HepG2 (cell line): ENCODE results near the gene GDF11. TPM values are rescaled to one million over a fixed set of nuclear protein-coding genes. Genes with fewer than 3 reads are reported as not detected.

Source experiments
- ATAC-seq: fragments of 200-7000 bp; cut with Tn5 transposase; 3 replicates; pipeline ENCODE4 v1.9.1; 2020; ENCODE audit warnings: mild to moderate bottlenecking, moderate library complexity
- BruUV-seq: library from RNA; stranded (reverse); fragments of 400-500 nt; replicated peaks from 2 replicates; lab custom pipeline; 2021; lab: Mats Ljungman, UMichigan
- CTCF ChIA-PET: fragments of 300-600 bp; formaldehyde crosslinking; extraction: SDS; loops from one replicate; lab custom pipeline; 2021; ENCODE audit warnings: low total read pairs, inconsistent platforms, low intra/inter-chr PET ratio; lab: Yijun Ruan, JAX
- POLR2A ChIA-PET: fragments of 350-600 bp; sonication (Branson Sonifier 250); formaldehyde crosslinking; loops from one replicate; lab custom pipeline; 2020; ENCODE audit warnings: antibody characterized with exemption, inconsistent platforms; lab: Yijun Ruan, JAX
- DNase-seq: peaks from one replicate; pipeline ENCODE4 v3.0.0-alpha.2; 2015; ENCODE audit warnings: low spot score
- FAIRE-seq: peaks from 3 replicates; lab custom pipeline; 2011; peaks lifted over from hg19 to GRCh38; lab: Jason Lieb, UNC
- H2AFZ ChIP-seq: one replicate; pipeline ENCODE4 v1.6.1; 2011; ENCODE audit warnings: low read length, inconsistent platforms
- H3K27ac ChIP-seq: fragments of 300-600 bp; 3 replicates; pipeline ENCODE4 v1.8.0; 2011; ENCODE audit warnings: mixed run types, mild to moderate bottlenecking, mixed read lengths, low read length, inconsistent platforms; ENCODE audit not compliant: insufficient read depth; ENCODE audit errors: extremely low read length
- H3K27me3 ChIP-seq, 2 experiments: fragments of 200-600 bp in 1 of 2; 2 replicates in 1 of 2; 3 replicates in 1 of 2; pipeline versions ENCODE4 v1.6.0 to v1.8.0; 2011; ENCODE audit warnings: low read length in 2 of 2, mild to moderate bottlenecking in 2 of 2, moderate library complexity in 2 of 2, inconsistent platforms in 1 of 2; ENCODE audit not compliant: insufficient read depth in 2 of 2, control insufficient read depth in 1 of 2
- H3K36me3 ChIP-seq, 2 experiments: fragments of 200-600 bp in 1 of 2; replicated peaks in 1 of 2; 2 replicates in 1 of 2; 3 replicates in 1 of 2; pipeline versions ENCODE4 v1.5.1 to v1.8.0; 2011; ENCODE audit warnings: low read length in 2 of 2, inconsistent platforms in 1 of 2; ENCODE audit not compliant: insufficient read depth in 2 of 2, control insufficient read depth in 1 of 2
- H3K4me1 ChIP-seq: 2 replicates; pipeline ENCODE4 v1.5.1; 2012; ENCODE audit warnings: low read length, inconsistent platforms; ENCODE audit not compliant: insufficient read depth
- H3K4me2 ChIP-seq: 2 replicates; pipeline ENCODE4 v1.6.0; 2011; ENCODE audit warnings: low read depth, low read length, inconsistent platforms
- H3K4me3 ChIP-seq, 3 experiments: fragments of 200-600 bp in 1 of 3; sonication (generic), shearing (Covaris generic) in 1 of 3; replicated peaks in 1 of 3; 2 replicates each; pipeline ENCODE4 v1.5.1; 2011 to 2016; ENCODE audit warnings: low read length in 3 of 3, inconsistent platforms in 2 of 3, low read depth in 2 of 3, mild to moderate bottlenecking in 2 of 3, control low read depth in 1 of 3, mixed read lengths in 1 of 3; ENCODE audit not compliant: insufficient read depth in 1 of 3
- H3K79me2 ChIP-seq: one replicate; pipeline ENCODE4 v1.6.1; 2011; ENCODE audit warnings: low read length, inconsistent platforms; ENCODE audit not compliant: insufficient read depth
- H3K9ac ChIP-seq: 2 replicates; pipeline ENCODE4 v1.6.0; 2011; ENCODE audit warnings: mild to moderate bottlenecking, low read depth, low read length, inconsistent platforms; ENCODE audit not compliant: insufficient read depth
- H3K9me3 ChIP-seq: 2 replicates; pipeline ENCODE4 v1.5.1; 2012; ENCODE audit warnings: mild to moderate bottlenecking, low read length
- H4K20me1 ChIP-seq: 2 replicates; pipeline ENCODE4 v1.6.0; 2011; ENCODE audit warnings: inconsistent platforms, mild to moderate bottlenecking, low read length, moderate library complexity; ENCODE audit not compliant: insufficient read depth
- MXD4 ChIP-seq: IDR thresholded peaks from 2 replicates; pipeline ENCODE4 v1.6.1; 2016; ENCODE audit warnings: mild to moderate bottlenecking, missing biosample characterization, missing genetic modification reagents
- SIX4 ChIP-seq: sonication (generic); formaldehyde crosslinking; IDR thresholded peaks from 2 replicates; pipeline ENCODE4 v1.4.0; 2020; ENCODE audit warnings: missing genetic modification reagents
- SMC3 ChIP-seq: IDR thresholded peaks from 2 replicates; pipeline ENCODE4 v1.6.1; 2011; ENCODE audit warnings: low read length, improper control_type of control experiment
- STAG1 ChIP-seq: sonication (generic); formaldehyde crosslinking; IDR thresholded peaks from 2 replicates; pipeline ENCODE4 v1.4.0; 2020; ENCODE audit warnings: missing genetic modification reagents
- TBL1XR1 ChIP-seq: fragments of 150-350 bp; IDR thresholded peaks from 2 replicates; pipeline ENCODE4 v1.6.1; 2014; ENCODE audit warnings: borderline replicate concordance, low read length; ENCODE audit not compliant: partially characterized antibody
- TBX2 ChIP-seq: sonication (generic); formaldehyde crosslinking; IDR thresholded peaks from 2 replicates; pipeline ENCODE4 v1.5.0; 2020; ENCODE audit warnings: missing genetic modification reagents, mild to moderate bottlenecking, borderline replicate concordance
- WGBS: methylation state at CpG from one replicate; pipeline ENCODE4 v1.1.6; 2017; ENCODE audit warnings: low lambda C conversion rate; 5-methylcytosine and 5-hydroxymethylcytosine counted together
- in situ Hi-C: cut with HindIII; loops from 2 replicates; pipeline ENCODE4 v1.10.0; 2017; ENCODE audit warnings: low pct_unique_long_range_greater_than_20kb; ENCODE audit not compliant: extremely low pct_ligation_motif_present
- intact Hi-C: fragments of 100-400 bp; cut with micrococcal nuclease; formaldehyde crosslinking; loops from one replicate; pipeline ENCODE4 v1.10.0; 2022; ENCODE audit not compliant: unreplicated experiment
- polyA plus RNA-seq, 8 experiments: library from polyadenylated mRNA; depleted of rRNA in 3 of 8; stranded (reverse) in 7 of 8; unstranded in 1 of 8; fragments of >200 nt; fragmentation: Illumina TruSeq in 4 of 8; extraction: Trizol in 4 of 8; gene quantifications; 2 replicates each; pipeline versions ENCODE4 v1.2.1 to v1.2.3, GENCODE V29; 2011 to 2016; ENCODE audit warnings: low read depth in 4 of 8, missing spikeins in 1 of 8, mixed read lengths in 1 of 8; ENCODE audit not compliant: insufficient read depth in 1 of 8
- total RNA-seq, 5 experiments: library from RNA; depleted of rRNA; stranded (reverse); fragments of >200 nt; fragmentation: Illumina TruSeq; extraction: Trizol; gene quantifications; 2 replicates each; pipeline ENCODE4 v1.2.3, GENCODE V29; 2016; ENCODE audit warnings: low read depth in 1 of 5
- TF ChIP-seq, protein P1 (sequence below): sonication (generic); formaldehyde crosslinking; IDR thresholded peaks from 2 replicates; pipeline ENCODE4 v1.4.0; 2020; ENCODE audit warnings: missing genetic modification reagents
- TF ChIP-seq, protein P2 (sequence below): sonication (generic); formaldehyde crosslinking; IDR thresholded peaks from 2 replicates; pipeline ENCODE4 v1.5.0; 2020; ENCODE audit warnings: mild to moderate bottlenecking, missing genetic modification reagents, moderate library complexity

Gene GDF11
- total and polyA plus RNA-seq, 2 of the 13 experiments (the other 11 are each of a cell fraction or from before 2014, with no cell fraction given) = 0.63 to 1.5 TPM

DNA sequence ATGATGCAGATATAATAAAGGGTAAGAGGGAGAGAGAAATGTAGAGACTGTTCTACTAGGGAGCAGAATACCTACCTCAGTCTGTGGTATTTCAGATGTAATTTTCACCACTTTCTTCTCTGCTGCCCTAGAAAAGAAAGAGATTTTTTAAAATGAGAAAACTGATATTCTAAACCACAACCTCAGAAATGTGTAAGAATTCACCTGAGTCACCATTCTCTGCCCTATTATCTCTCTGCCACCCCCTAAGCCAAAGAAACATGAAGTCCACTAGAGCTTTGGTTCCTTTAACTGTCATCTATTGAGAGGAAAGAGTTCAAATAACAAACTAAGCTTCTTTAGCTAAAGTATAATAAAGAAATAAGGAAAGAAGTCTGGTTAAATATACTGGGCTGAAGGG is 53.0 kb downstream of the GDF11 start (continued):
- no peak for TF ChIP-seq MXD4 (CRISPR knock-in tag)
- no peak for TF ChIP-seq SIX4 (CRISPR knock-in tag)
- TF ChIP-seq TBL1XR1 = no peak

DNA sequence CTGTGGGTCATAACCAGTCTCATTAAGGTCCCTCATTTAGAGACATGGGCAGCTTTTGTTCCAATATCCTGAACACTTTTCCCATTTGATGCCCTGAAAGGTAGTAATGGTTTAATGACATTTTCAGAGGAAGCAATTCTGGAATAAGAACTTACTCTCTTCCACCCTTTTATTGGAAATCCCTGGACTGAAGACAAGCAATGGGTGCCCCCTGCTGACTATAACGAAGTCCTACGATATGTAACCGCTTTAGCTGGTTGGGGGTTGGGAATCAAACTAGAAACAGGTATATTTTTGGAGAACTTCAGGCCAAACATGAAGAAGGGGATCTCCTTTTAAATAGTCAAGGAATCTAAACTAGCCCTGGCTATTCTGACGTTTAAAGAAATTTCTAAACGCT is 54.1 kb downstream of the GDF11 start:
- no TSS peak for BruUV-seq
- WGBS = 81% methylated on average over 5 of the region's 5 CpGs
- CTCF ChIA-PET = interaction anchor here (2.0 kb wide), 1 partner anchor 58 kb away, joined by 15 read pairs; no protein-coding TSS in a partner anchor
- Histone ChIP-seq H3K4me3 (no peak overlapping the region), H3K27ac (no peak overlapping the region), H4K20me1 (no peaks in the 10 kb centered on the region; the same call in 1 of the 2 replicates), H2AFZ (no peak overlapping the region), H3K9me3 (no peaks in the 10 kb centered on the region), H3K27me3 (no peaks in the 10 kb centered on the region), H3K36me3 (peaks cover 11 to 89% of the 10 kb centered on the region in 2 experiments), H3K9ac (no peak overlapping the region), H3K4me1 (no peaks in the 10 kb centered on the region), H3K79me2 (no peaks in the 10 kb centered on the region), H3K4me2 (no peak overlapping the region)
- FAIRE-seq (peak; percentile 52), DNase-seq (peak; percentile 51), ATAC-seq (peak; percentile 43; the same call in 2 of the 3 replicates)
- POLR2A ChIA-PET = interaction anchor here (1.0 to 1.2 kb wide), 3 partner anchors 21 to 58 kb away, joined by 3 read pairs; partner anchors contain the start of genes DNAJC14, ORMDL2 and SARNP
- in situ Hi-C loops (loop anchor here (5.0 kb wide), 1 partner anchor 60 kb away; no protein-coding TSS in a partner anchor), intact Hi-C loops (loop anchor here (1.0 kb wide), 1 partner anchor 58 kb away; no protein-coding TSS in a partner anchor)
- TF ChIP-seq STAG1 (CRISPR knock-in tag) = peak; percentile 56
- TF ChIP-seq, protein P1, sequence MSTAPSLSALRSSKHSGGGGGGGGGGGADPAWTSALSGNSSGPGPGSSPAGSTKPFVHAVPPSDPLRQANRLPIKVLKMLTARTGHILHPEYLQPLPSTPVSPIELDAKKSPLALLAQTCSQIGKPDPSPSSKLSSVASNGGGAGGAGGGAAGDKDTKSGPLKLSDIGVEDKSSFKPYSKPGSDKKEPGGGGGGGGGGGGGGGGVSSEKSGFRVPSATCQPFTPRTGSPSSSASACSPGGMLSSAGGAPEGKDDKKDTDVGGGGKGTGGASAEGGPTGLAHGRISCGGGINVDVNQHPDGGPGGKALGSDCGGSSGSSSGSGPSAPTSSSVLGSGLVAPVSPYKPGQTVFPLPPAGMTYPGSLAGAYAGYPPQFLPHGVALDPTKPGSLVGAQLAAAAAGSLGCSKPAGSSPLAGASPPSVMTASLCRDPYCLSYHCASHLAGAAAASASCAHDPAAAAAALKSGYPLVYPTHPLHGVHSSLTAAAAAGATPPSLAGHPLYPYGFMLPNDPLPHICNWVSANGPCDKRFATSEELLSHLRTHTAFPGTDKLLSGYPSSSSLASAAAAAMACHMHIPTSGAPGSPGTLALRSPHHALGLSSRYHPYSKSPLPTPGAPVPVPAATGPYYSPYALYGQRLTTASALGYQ = no peak
- TF ChIP-seq SMC3 = peak; percentile 32; the same call in 1 of the 2 replicates
- TF ChIP-seq, protein P2, sequence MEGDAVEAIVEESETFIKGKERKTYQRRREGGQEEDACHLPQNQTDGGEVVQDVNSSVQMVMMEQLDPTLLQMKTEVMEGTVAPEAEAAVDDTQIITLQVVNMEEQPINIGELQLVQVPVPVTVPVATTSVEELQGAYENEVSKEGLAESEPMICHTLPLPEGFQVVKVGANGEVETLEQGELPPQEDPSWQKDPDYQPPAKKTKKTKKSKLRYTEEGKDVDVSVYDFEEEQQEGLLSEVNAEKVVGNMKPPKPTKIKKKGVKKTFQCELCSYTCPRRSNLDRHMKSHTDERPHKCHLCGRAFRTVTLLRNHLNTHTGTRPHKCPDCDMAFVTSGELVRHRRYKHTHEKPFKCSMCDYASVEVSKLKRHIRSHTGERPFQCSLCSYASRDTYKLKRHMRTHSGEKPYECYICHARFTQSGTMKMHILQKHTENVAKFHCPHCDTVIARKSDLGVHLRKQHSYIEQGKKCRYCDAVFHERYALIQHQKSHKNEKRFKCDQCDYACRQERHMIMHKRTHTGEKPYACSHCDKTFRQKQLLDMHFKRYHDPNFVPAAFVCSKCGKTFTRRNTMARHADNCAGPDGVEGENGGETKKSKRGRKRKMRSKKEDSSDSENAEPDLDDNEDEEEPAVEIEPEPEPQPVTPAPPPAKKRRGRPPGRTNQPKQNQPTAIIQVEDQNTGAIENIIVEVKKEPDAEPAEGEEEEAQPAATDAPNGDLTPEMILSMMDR (CRISPR knock-in tag) = peak; percentile 62
- no peak for TF ChIP-seq TBX2 (CRISPR knock-in tag)
